H9 (cell line): ENCODE data around the gene TMEM229B. TPM values are rescaled to one million over a fixed set of nuclear protein-coding genes. Genes with fewer than 3 reads are reported as not detected.

Experiments
- DNase-seq: peaks from one replicate; pipeline ENCODE4 v3.0.0-alpha.2; 2017
- H2AFZ ChIP-seq: one replicate; pipeline ENCODE4 v1.6.1; 2013; ENCODE audit warnings: mild to moderate bottlenecking, low read length, control low read depth, moderate library complexity
- H2AK5ac ChIP-seq: 2 replicates; pipeline ENCODE4 v1.6.1; 2013; ENCODE audit warnings: low read length, control low read depth, mixed read lengths; ENCODE audit not compliant: insufficient read length
- H2BK120ac ChIP-seq: one replicate; pipeline ENCODE4 v1.6.1; 2013; ENCODE audit warnings: low read depth, mild to moderate bottlenecking, low read length, control low read depth, inconsistent platforms; ENCODE audit not compliant: poor library complexity, severe bottlenecking
- H2BK12ac ChIP-seq: 2 replicates; pipeline ENCODE4 v1.6.1; 2013; ENCODE audit warnings: low read length, control low read depth, mixed read lengths, low read depth; ENCODE audit not compliant: insufficient read length
- H2BK15ac ChIP-seq: 2 replicates; pipeline ENCODE4 v1.6.1; 2013; ENCODE audit warnings: low read depth, low read length, control low read depth
- H2BK20ac ChIP-seq: one replicate; pipeline ENCODE4 v1.6.1; 2013; ENCODE audit warnings: low read depth, mild to moderate bottlenecking, low read length, control low read depth, inconsistent platforms; ENCODE audit not compliant: poor library complexity, severe bottlenecking
- H2BK5ac ChIP-seq: 2 replicates; pipeline ENCODE4 v1.6.1; 2013; ENCODE audit warnings: low read length, control low read depth, mixed read lengths; ENCODE audit not compliant: insufficient read length
- H3K14ac ChIP-seq: 2 replicates; pipeline ENCODE4 v1.6.1; 2013; ENCODE audit warnings: low read length, control low read depth; ENCODE audit not compliant: insufficient read depth
- H3K18ac ChIP-seq: 2 replicates; pipeline ENCODE4 v1.6.1; 2013; ENCODE audit warnings: low read depth, mild to moderate bottlenecking, mixed read lengths, low read length, control low read depth; ENCODE audit not compliant: insufficient read length
- H3K23ac ChIP-seq: 2 replicates; pipeline ENCODE4 v1.6.1; 2013; ENCODE audit warnings: low read length, control low read depth, mixed read lengths, low read depth; ENCODE audit not compliant: insufficient read length
- H3K23me2 ChIP-seq: 2 replicates; pipeline ENCODE4 v1.6.1; 2013; ENCODE audit warnings: low read depth, mild to moderate bottlenecking, mixed read lengths, low read length, control low read depth; ENCODE audit not compliant: insufficient read length, poor library complexity, severe bottlenecking
- H3K27ac ChIP-seq: 2 replicates; pipeline ENCODE4 v1.5.1; 2013; ENCODE audit warnings: low read length, control low read depth, mixed read lengths, low read depth; ENCODE audit not compliant: insufficient read length
- H3K27me3 ChIP-seq: 2 replicates; pipeline ENCODE4 v1.6.1; 2013; ENCODE audit warnings: low read length, control low read depth, inconsistent platforms; ENCODE audit not compliant: insufficient read depth
- H3K4ac ChIP-seq: 2 replicates; pipeline ENCODE4 v1.6.1; 2013; ENCODE audit warnings: low read depth, mild to moderate bottlenecking, control low read depth, inconsistent platforms, low read length, moderate library complexity
- H3K4me1 ChIP-seq: 2 replicates; pipeline ENCODE4 v1.6.1; 2013; ENCODE audit warnings: low read length, control low read depth, inconsistent platforms; ENCODE audit not compliant: insufficient read depth
- H3K4me2 ChIP-seq: 2 replicates; pipeline ENCODE4 v1.6.1; 2013; ENCODE audit warnings: low read length, control low read depth, mixed read lengths; ENCODE audit not compliant: insufficient read length, insufficient read depth
- H3K56ac ChIP-seq: 2 replicates; pipeline ENCODE4 v1.6.1; 2013; ENCODE audit warnings: low read depth, mild to moderate bottlenecking, mixed read lengths, low read length, control low read depth; ENCODE audit not compliant: insufficient read length
- H3K79me1 ChIP-seq: 2 replicates; pipeline ENCODE4 v1.6.1; 2013; ENCODE audit warnings: low read depth, mild to moderate bottlenecking, moderate library complexity, low read length, control low read depth, inconsistent platforms; ENCODE audit not compliant: insufficient read depth, poor library complexity, severe bottlenecking
- H3K79me2 ChIP-seq: 2 replicates; pipeline ENCODE4 v1.6.1; 2013; ENCODE audit warnings: low read length, control low read depth, inconsistent platforms; ENCODE audit not compliant: insufficient read depth
- H3K9ac ChIP-seq: 2 replicates; pipeline ENCODE4 v1.6.1; 2013; ENCODE audit warnings: low read length, control low read depth, mixed read lengths; ENCODE audit not compliant: insufficient read length; ENCODE audit errors: extremely low read depth
- H3K9me3 ChIP-seq: one replicate; pipeline ENCODE4 v1.6.1; 2013; ENCODE audit warnings: low read depth, low read length, inconsistent platforms; ENCODE audit not compliant: control insufficient read depth
- H3T11ph ChIP-seq: one replicate; pipeline ENCODE4 v1.6.1; 2013; ENCODE audit warnings: mild to moderate bottlenecking, low read length, control low read depth, inconsistent platforms
- H4K20me1 ChIP-seq: one replicate; pipeline ENCODE4 v1.6.1; 2013; ENCODE audit not compliant: control insufficient read depth, insufficient read length, insufficient read depth
- H4K5ac ChIP-seq: 2 replicates; pipeline ENCODE4 v1.6.1; 2013; ENCODE audit warnings: low read depth, mild to moderate bottlenecking, mixed read lengths, low read length, control low read depth; ENCODE audit not compliant: insufficient read length
- H4K8ac ChIP-seq: replicated peaks from 2 replicates; pipeline ENCODE4 v1.6.1; 2013; ENCODE audit warnings: low read length, control low read depth, mixed read lengths, low read depth; ENCODE audit not compliant: insufficient read length
- H4K91ac ChIP-seq: 2 replicates; pipeline ENCODE4 v1.6.1; 2013; ENCODE audit warnings: low read depth, mild to moderate bottlenecking, moderate library complexity, mixed read lengths, low read length, control low read depth; ENCODE audit not compliant: insufficient read length
- H3K27ac Mint-ChIP-seq, 3 experiments: 2 replicates in 2 of 3; 3 replicates in 1 of 3; pipeline ENCODE4 v1.8.0; 2020 to 2021; ENCODE audit warnings: mixed read lengths in 3 of 3, mild to moderate bottlenecking in 1 of 3, moderate library complexity in 1 of 3
- H3K27me3 Mint-ChIP-seq: 2 replicates; pipeline ENCODE4 v1.8.0; 2021; ENCODE audit warnings: low read depth, mild to moderate bottlenecking, moderate library complexity, mixed read lengths
- H3K36me3 Mint-ChIP-seq, 3 experiments: 2 replicates in 2 of 3; 3 replicates in 1 of 3; pipeline ENCODE4 v1.8.0; 2020 to 2021; ENCODE audit warnings: low read depth in 3 of 3, mixed read lengths in 3 of 3; ENCODE audit not compliant: insufficient read depth in 1 of 3
- H3K4me1 Mint-ChIP-seq, 2 experiments: 2 replicates each; pipeline ENCODE4 v1.8.0; 2020; ENCODE audit warnings: mixed read lengths in 2 of 2
- H3K4me3 Mint-ChIP-seq, 2 experiments: 2 replicates in 1 of 2; 3 replicates in 1 of 2; pipeline ENCODE4 v1.8.0; 2020 to 2021; ENCODE audit warnings: mild to moderate bottlenecking in 2 of 2, mixed read lengths in 2 of 2, moderate library complexity in 1 of 2
- H3K9me3 Mint-ChIP-seq, 2 experiments: 2 replicates in 1 of 2; 3 replicates in 1 of 2; pipeline ENCODE4 v1.8.0; 2020; ENCODE audit warnings: mild to moderate bottlenecking in 2 of 2, mixed read lengths in 2 of 2, moderate library complexity in 1 of 2
- CTCF ChIP-seq: fragments of 200-600 bp; sonication (generic); conservative IDR thresholded peaks from 3 replicates; pipeline ENCODE4 v1.8.0; 2021; ENCODE audit warnings: antibody characterized with exemption, mild to moderate bottlenecking
- WGBS: extraction: QIAGEN DNeasy Blood & Tissue Kit; methylation state at CpG from one replicate; pipeline ENCODE4 v1.1.7; 2013; ENCODE audit warnings: missing lambda C conversion rate, low lambda C conversion rate, mixed read lengths; ENCODE audit not compliant: insufficient read length; ENCODE audit errors: extremely low coverage; 5-methylcytosine and 5-hydroxymethylcytosine counted together
- total RNA-seq: library from RNA; stranded (reverse); gene quantifications from 2 replicates; pipeline ENCODE4 v1.2.1, GENCODE V29; 2021

The TMEM229B gene
- total RNA-seq, 1 experiment from 2014 or later = 0.24 TPM

DNA sequence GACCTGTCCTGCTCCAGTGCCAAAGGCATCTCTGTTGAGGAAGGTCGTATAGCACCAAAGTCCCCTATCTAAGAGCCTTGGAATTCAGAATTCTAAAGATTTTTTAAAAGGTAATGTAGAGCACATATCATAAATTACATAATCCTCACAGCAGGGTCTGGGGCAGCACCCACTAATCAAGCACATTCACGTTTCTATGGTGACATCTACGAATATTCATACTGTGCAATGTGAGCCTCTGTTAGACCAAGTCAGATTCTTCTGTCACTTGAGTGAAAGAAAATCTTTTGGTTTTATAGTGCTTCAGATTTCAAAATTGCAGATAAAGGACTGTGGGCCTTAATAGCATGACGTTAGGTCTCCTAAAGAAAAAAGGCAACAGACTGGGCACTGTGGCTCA lies 13.1 kb upstream of the TMEM229B start:
- no CpG with 5 or more reads among the region's 4 CpGs for WGBS
- no peak overlapping the region for H2BK120ac ChIP-seq
- no peaks in the 10 kb centered on the region; the same call in 1 of the 2 replicates for H3K27me3 Mint-ChIP-seq

More for the DNA sequence above, 13.1 kb upstream of the TMEM229B start:
- Histone ChIP-seq H2AFZ (no peak overlapping the region), H4K5ac (no peak overlapping the region), H3K4ac (no peak overlapping the region), H2AK5ac (no peak overlapping the region), H3K4me2 (no peak overlapping the region), H3K9ac (no peak overlapping the region), H3K9me3 (no peaks in the 10 kb centered on the region), H3K79me2 (no peaks in the 10 kb centered on the region), H2BK15ac (no peak overlapping the region), H3K27me3 (no peaks in the 10 kb centered on the region), H4K8ac (no peak overlapping the region), H2BK20ac (no peak overlapping the region), H3K56ac (no peak overlapping the region), H3K14ac (no peak overlapping the region), H4K91ac (no peak overlapping the region), H3K27ac (no peak overlapping the region), H3K23ac (no peak overlapping the region), H3K4me1 (no peaks in the 10 kb centered on the region), H3K79me1 (no peaks in the 10 kb centered on the region), H3T11ph (no peak overlapping the region), H3K23me2 (no peaks in the 10 kb centered on the region), H4K20me1 (no peaks in the 10 kb centered on the region), H2BK12ac (no peak overlapping the region), H2BK5ac (no peak overlapping the region), H3K18ac (no peak overlapping the region)
- no peak overlapping the region for H3K4me3 Mint-ChIP-seq
- no peak for TF ChIP-seq CTCF
- no peaks in the 10 kb centered on the region for H3K36me3 Mint-ChIP-seq
- no peaks in the 10 kb centered on the region for H3K4me1 Mint-ChIP-seq
- no peak for DNase-seq
- no peak overlapping the region; a peak in 1 of 7 replicates for H3K27ac Mint-ChIP-seq
- H3K9me3 Mint-ChIP-seq = no peaks in the 10 kb centered on the region
